Coronary artery (tissue), 2 donors: ENCODE data around the gene CCDC184.

Experiments used
- DNase-seq: peaks from one replicate; pipeline ENCODE4 v3.0.0-alpha.2; 2017; ENCODE audit warnings: low spot score
- H3K27ac ChIP-seq, 2 donors: fragments of 200-600 bp; sonication (generic); one replicate each; pipeline ENCODE4 v1.5.1; 2016 to 2019
- H3K4me3 ChIP-seq: fragments of 200-600 bp; sonication (generic); 2 replicates; pipeline ENCODE4 v1.5.1; 2016; ENCODE audit warnings: mild to moderate bottlenecking, moderate library complexity
- TF ChIP-seq, protein P1 (sequence below): fragments of 200-600 bp; sonication (generic); IDR thresholded peaks from one replicate; pipeline ENCODE4 v1.5.1; 2019; ENCODE audit warnings: antibody characterized with exemption

Gene CCDC184

DNA sequence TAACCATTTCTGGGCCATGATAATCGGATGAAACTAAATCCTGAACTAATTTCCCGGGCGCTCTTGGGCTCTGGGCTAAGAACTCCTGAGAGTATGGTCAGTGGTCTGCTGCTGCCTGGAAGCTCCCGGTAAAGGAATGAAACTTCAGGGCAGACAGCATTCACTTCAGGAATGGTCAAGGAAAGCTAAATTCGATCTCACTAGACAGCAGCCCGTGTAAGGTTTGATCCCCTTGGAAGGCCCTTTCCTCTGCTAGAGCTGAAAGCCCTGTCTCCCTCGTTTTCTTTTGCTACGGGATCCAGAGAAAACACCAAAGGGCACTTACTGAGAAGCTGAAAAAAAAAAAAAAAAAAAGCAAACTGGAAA lies 26.8 kb upstream of the CCDC184 start:
- TF ChIP-seq, protein P1, sequence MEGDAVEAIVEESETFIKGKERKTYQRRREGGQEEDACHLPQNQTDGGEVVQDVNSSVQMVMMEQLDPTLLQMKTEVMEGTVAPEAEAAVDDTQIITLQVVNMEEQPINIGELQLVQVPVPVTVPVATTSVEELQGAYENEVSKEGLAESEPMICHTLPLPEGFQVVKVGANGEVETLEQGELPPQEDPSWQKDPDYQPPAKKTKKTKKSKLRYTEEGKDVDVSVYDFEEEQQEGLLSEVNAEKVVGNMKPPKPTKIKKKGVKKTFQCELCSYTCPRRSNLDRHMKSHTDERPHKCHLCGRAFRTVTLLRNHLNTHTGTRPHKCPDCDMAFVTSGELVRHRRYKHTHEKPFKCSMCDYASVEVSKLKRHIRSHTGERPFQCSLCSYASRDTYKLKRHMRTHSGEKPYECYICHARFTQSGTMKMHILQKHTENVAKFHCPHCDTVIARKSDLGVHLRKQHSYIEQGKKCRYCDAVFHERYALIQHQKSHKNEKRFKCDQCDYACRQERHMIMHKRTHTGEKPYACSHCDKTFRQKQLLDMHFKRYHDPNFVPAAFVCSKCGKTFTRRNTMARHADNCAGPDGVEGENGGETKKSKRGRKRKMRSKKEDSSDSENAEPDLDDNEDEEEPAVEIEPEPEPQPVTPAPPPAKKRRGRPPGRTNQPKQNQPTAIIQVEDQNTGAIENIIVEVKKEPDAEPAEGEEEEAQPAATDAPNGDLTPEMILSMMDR = no peak
- Histone ChIP-seq H3K27ac (peak overlapping the region in 1 of 2 donors; percentile 80), H3K4me3 (peak overlapping the region; percentile 90)
- DNase-seq = no peak

DNA sequence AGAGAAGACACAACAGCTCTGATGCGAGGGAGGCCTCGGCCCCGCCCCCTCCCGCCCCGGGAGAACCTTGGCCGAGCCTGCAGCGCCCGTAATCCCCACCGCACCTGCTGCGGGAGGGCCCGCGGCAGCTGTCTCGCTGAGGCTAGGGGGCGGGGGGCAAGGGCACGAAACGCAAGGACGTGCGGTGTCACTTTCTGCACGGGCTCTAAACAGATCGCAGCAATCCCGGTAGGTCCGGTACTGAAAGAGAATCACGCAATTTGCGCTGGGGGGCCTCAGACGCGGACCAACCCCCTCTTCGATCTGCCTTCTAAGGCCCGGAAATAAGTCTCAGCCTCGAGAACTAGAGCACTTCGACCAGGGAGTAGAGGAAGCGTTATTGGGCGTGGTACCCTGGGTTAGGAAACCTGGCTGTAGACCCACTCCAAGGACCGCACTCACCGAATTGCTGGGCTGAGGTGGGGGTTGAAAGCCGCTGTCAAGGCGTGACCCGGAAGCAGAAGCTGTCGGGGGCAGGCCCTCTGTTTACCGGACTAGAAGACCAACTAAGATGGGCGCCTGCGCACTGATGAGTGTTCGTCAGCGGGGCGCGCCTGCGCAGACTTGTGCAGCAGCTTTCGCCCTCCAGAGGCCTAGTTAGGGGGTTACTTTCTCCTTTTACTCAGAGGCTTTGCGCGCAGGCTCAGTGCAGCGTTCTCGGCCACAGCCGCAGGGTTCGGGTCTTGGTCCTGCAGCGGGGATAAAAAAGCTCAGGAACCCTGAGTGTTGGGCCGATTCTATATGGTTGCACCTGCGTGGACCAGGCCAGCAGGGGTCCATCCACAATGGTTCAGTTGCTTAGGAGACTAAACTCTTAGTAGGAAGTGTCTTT lies 26.2 kb upstream of the CCDC184 start, which contains the start of gene ASB8:
Gene ASB8, minus strand, starts transcription at position 498 of the 871 bp plus-strand sequence. CDS start 4,019 bp downstream, outside the sequence.
- TF ChIP-seq, protein P1 = no peak
- Histone ChIP-seq H3K4me3 (peak within 1 kb of the TSS; percentile 90), H3K27ac (peak within 1 kb of the TSS; percentile 80 to 89)
- DNase-seq = peak; percentile 100

DNA sequence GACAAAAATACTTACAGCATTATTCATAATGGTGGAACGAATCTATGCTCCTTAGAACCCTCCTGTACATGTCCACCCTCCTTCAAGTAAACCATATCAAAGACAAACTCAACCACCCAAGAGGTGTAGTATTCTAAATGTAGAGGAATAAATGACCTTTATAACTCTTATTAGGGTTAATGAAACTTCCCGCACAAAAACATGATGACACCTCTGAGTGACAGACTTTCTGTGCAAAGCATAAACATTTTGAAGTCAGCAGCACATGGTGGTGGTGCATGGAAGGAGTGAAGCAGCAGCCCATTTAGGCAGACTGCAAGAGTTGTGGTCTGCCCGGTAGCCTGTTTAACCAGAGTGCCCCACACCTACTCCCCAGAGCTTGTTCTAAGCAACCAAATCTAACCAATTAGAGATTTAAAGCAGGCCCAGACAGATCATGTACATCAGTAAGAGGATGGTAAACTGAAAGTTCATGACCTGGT lies 25.5 kb upstream of the CCDC184 start:
- TF ChIP-seq, protein P1 = no peak
- Histone ChIP-seq H3K27ac (peak overlapping the region; percentile 80 to 89), H3K4me3 (peak overlapping the region; percentile 90)
- no peak for DNase-seq

DNA sequence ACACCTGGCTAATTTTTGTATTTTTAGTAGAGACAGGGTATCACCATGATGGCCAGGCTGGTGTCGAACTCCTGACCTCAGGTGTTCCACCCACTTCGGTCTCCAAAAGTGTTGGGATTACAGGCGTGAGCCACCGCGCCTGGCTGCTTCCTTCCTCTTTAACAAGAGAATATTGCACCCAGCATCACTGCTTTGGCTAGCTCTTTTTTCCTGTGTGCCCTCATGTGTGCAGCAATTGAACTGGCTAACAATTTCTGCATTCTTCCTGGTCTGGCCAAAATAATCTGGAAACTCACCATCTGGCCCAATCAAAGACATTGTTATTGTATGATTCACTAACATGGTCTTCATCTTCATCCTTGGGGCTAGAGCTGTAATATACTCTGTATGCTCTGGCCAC lies 23.4 kb upstream of the CCDC184 start:
- TF ChIP-seq, protein P1 = no peak
- DNase-seq = no peak
- Histone ChIP-seq H3K4me3 (no peak overlapping the region), H3K27ac (no peak overlapping the region)

DNA sequence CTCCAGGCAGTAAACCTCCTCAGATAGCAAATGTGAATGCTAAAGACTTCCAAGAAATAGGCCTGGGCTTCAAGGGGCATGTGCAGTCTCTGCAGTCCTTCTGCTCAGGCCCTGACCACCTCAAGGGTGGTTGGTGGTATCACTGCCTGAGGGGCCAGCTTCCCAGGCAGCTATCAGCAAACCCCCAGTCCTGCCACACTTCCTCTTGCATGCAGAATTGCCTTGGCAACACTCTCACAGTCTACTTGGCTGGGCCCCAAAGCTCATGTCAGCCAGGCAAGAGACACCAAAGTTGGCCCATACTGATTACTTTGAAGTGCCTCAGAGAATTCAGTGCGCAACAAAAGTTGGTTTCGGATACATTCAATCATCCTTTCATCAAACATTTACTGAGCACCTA lies 22.6 kb upstream of the CCDC184 start:
- H3K4me3 ChIP-seq = no peak overlapping the region
- no peak overlapping the region for H3K27ac ChIP-seq
- TF ChIP-seq, protein P1 = no peak
- no peak for DNase-seq

DNA sequence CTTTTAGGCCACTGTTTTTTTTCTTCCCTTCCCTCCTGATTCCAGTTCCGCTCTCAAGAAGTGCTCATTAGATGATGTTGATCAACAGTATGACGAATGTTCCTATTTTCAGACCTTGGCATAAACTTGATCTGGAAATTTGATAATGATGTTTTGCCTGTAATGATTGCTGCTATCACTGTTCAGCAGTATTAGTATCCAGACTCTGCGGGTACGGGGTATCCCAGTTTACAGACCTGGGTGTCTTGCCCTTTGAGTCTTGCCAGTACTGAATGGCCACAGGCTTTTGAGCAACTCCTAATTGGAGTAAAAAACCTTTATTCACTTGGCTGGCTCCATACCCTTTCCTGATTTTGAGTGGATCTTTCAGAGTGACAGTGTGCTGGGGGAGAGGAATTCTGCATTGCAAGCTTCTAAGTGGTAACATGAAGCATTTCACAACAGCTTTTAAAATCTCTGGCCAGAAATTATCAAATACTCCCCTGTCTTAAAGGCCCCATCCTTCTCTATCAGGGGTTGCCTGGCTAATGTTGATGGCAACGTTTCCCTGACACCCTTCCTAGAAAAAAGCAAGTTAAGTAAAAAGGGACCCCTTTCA lies 20.2 kb upstream of the CCDC184 start:
- TF ChIP-seq, protein P1 = no peak
- no peak overlapping the region for H3K27ac ChIP-seq
- no peak for DNase-seq
- H3K4me3 ChIP-seq = no peak overlapping the region

DNA sequence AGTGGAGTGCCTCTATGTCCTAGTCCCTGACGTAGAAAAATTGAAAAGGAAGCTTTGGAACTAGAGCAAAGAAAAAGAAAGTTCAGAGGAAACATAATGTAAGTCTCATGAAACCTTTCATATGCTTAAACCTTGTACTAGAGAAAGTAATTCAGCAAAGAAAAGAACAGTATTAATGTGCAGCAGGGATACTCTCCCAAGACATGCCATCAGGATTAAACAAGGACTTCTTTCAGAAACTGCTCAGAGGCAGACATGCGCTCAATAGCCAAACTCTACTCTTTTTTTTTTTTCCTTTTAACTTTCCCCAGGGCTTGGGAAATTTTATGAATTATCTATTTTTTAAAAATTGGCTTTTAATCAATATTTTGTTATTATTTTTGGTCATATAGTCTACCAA lies 19.0 kb upstream of the CCDC184 start:
- DNase-seq = no peak
- Histone ChIP-seq H3K27ac (no peak overlapping the region), H3K4me3 (no peak overlapping the region)
- TF ChIP-seq, protein P1 = no peak
